HG02678 (cell line): ENCODE data around the gene MSANTD1.

Source experiments
- ATAC-seq: cut with Tn5 transposase; IDR thresholded peaks from one replicate; pipeline ENCODE4 v1.9.1; 2021; ENCODE audit warnings: mild to moderate bottlenecking, moderate library complexity; ENCODE audit not compliant: unreplicated experiment

Gene MSANTD1

DNA sequence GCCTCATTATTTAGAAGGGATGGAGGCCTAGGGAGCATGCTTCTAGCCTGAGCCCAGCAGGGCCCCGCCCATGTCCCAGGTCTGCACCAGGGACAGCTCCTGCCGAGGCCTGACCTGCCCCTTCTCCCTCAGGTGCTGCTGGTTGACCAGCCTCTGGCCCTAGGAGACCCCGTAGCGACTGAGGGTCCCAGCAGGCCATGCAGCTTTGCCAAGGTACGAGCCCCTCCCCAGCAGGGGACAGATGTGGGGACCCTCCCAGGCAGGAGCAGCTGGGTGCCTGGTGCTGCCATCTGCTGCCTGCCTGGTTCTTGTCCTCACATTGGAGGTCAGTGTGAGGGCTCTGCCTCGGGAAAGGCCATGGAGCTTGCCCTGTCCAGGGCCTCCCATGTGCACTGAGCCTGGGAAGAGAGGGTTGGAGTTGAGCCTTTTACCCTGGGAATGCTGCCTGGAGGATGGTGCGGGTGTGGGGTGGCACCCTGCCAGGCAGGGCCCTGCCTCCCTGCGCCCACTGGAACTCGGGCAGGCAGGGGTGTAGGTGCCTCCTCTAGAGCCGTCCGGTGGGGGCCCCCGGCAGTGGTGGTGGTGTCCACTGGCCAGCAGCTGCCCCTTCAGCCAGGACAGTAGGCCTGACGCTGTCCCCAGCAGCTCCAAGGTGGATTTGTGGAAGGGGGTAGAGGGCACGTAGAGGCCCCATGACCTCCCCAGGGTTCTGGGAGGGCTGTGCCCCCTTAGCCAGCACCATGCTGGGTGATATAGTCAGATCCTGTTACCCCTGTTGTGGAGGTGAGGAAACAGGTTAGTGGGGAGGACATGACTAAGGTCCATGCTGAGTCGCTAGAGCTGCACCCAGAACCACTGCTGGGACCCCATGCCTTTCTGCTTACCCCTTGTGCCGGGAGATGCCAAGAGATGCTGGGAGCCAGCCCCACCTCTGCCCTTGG is 2.2 kb upstream of the MSANTD1 start:
- no peak for ATAC-seq

DNA sequence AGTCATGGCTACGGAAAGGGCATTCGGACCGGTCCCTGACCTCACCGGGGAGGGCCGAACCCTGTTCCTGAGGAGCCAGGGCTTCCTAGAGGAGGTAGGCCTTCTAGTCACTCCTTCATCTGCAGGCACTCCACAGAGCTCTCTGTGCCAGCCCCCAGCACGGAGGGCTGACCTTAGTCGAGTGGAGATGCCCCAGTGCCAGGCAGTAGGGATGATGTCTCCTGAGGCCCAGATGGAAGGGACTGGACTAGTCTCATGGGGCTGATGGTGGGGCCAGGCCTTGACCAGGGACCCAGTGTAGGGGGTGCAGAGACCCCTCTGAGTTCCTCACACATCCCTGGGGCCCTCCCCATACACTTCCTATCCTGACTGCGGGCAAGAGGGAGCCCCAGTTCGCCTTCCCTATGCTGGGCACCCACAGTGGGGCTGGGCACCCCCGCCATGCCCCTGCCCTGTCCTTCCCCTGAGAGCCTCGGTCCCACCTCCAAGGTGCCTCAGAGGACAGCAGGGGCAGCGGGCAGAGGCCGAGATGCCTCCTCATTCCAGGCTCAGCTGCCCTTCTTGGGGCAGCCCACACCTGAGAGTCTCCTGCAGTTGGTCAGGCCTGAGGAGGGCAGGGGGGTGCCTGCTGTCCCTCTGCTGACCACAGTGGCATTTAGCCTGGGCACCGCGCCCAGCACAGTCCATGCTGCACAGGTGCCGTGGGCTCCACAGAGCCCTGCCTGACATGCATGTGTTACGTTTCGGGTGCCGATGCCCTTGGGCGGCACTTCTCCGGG is 1.4 kb upstream of the MSANTD1 start:
- no peak for ATAC-seq

DNA sequence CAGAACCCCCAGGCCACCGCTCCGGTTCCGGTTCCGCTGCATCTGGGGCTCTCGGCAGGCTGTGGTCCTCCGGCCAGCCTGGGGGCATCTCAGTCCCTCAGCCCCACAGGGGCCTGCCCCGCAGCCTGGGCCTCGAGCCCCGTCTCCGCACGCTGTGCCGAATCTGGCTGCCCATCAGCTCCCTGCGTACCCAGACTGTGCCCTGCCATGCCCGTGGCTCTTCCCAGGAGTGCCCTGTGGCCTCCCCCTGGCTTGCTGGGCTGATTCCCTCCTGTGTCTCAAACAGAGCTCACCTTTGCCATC is 830 bp upstream of the MSANTD1 start:
- no peak for ATAC-seq

DNA sequence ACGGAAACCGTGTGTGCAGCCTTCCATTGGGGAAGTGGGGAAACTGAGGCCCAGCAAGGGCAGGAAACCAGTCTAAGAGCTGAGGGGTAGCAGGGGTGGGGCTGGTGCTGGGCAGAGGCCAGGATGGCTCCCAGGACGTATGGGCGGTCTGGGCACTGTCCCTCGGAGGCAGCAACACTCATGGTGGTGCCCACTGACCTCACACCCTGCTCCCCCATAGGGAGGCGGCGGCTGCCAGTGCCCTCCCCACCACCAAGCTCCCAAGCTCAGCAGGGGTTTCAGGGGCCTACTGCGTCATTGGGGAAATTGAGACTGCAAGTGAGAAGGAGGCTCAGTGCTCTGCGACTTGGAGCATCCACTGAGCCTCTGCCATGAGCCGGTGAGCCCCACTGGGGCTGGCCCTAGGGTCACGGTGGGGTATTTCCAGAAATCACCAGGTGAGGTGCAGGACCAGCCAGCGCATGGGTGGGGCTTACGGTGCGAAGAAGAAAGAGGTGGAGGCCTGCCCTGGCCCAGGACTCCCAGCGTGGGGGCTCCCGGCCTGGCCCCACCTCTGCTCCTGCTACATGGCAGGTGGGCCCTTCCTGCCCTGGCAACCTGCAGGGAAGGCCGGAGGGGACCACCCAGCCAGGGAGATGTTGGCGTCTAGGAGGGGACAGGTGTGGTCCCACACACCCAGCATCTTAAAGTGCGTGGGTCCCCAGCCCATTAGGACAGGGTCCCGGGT is 915 bp downstream of the MSANTD1 start:
- no peak for ATAC-seq

DNA sequence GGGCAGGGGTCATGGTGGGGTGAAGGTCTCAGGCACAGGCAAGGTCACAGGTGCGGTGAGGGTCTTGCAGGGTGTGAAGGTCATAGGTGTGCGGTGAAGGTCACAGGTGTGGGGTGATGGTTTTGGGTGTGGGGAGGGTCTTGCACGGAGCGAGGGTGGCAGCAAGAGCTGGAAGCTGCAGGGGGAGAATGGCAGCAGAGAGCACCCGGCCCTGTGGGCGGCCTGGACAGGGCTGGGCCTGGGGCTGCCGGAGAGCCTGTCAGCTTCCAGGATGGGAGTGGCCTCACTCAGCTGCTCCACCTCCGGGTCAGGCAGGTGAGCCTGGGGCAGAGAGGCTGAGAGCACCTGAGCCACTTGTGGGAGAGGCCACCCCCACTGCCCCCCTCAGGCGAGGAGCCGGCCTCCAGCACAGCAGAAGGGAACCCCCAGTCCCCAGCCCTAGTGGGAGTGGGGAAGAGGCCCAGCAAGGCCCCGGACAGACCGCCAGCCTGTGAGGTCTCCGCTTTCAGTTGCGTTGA is 1.5 kb downstream of the MSANTD1 start:
- no peak for ATAC-seq

DNA sequence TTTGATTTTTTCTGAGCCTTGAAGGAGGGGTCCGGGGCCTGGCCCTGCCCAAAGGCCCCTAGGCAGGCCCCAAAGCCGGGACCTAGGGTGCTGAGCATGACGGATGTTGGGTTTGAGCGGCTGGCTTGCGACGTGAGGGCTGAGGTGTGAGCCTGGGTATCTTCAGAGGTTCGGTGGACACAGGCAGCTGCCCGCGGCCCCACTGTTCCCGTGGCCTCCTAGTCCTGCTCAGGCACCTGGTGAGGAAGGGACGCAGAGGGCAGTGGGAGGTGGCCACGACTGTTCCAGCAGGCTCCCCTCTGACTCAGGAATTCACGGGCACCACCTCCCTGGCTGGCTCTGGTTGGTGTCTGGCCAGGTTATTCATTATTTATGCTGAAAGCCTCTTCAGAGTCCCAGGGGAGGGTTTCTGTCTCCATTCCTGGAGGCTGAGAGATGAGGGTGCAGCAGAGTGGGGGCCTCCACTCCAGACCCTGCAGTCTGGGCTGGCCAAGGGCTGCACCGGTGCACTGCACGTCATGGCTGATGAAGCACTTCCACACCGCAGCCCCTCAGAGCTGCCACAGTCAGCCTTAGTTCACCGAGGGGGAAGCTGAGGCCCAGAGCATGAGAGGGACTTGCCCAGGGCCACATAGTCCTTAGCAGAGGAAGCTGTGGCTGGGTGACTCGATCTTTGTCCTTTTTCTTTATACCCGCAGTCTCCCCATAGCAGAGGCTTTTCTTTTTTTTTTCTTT is 2.2 kb downstream of the MSANTD1 start:
- ATAC-seq, result no peak

DNA sequence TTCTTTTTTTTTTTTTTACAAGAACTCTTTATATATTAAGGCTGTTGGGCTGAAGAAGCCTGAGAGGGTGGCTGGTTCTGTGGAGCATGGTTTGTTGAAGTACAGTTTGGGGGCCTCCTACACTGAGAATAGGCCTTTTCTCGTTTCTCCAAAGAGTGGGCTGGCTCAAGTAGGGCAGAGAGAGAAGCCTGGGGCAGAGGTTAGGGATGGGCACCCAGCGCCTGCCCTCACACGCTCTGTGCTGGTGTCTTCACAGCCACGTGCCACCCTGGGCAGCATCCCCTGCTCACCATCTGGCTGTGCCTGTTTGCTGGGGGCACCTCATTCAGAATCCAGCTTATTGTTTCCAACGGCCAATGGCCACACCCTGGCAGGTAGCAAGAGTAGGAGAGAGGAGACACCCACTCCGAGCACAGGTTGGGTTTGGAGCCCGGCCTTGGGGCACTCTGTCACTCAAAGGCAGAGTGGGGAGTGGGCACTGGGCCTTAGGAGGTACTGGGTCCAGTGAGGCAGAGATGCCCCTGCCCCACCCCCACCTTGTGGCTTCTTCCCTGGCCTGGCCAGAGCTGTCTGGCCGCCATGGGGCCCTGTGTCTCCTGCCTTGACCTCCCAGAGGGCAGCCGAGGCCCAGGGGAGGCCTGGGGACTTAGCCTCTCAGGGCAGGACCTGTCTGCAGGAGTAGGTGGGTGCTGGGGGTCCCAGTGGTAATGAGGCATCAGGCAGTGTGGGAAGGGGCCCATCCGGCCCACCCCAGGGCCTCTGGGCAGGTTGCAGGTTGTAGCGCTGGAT is 2.9 kb downstream of the MSANTD1 start:
- ATAC-seq, result no peak

DNA sequence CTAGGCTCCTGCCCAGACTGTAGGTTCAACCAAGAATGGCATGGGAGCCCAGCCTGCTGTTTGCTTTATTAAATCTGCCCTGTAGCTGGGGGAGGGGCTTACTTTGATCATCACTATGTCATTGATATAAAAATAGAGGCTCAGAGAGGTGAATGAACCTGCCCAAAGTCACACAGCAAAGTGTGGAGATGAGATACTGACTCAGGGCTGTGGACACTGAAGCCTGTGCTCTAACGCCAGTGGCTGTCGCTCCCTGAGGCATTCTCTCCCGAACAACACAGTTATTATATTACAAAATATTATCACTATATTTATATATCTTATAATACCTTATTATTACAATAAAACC is 3.5 kb downstream of the MSANTD1 start:
- no peak for ATAC-seq

DNA sequence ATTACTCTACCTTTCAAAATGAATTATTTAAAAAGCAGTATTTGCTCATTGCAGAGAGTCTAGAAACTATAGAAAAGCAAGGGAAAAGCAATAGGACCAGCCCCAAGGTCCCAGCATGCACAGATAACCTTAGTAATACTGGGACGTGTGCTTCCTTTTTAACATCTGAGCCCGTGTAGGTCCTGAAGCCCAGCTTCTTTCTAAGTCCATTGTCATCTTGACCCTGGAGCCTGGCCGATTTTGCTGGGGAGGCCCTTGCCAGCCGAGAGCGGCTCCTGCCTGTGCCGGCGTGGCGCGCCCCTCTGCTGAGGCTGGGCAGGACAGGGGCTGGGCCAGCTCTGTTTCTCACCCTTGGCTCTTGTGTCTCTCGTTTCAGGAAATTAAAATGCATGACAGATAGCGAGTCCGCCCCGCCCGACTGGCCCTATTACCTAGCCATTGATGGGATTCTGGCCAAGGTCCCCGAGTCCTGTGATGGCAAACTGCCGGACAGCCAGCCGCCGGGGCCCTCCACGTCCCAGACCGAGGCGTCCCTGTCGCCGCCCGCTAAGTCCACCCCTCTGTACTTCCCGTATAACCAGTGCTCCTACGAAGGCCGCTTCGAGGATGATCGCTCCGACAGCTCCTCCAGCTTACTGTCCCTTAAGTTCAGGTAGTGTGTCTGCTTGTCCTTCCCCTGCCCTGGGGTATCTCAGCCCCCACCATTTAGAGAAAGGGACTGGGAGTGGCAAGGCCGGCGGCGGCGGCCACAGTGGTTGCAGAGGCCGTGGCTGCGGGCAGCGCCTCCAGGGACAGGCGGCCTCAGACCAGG is 4.1 kb downstream of the MSANTD1 start:
- no peak for ATAC-seq

DNA sequence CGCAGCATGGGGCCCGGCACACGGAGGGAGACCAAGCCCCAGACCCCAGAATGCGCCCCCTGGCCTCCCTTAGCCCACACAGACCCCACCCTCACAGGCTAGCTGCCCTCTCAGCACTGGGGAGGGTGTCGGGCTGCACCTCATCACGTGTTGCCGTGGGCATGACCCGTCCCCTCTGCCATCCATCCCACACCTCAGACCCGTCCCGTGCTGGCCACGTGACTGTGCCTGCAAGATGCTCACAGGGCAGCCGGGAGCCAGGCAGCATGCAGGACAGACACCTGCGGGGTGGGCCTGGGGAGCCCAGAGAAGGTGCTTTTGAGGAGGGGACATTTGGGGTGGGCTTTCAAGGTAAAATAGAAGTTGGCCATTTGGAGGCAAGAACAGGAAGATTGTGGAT is 4.8 kb downstream of the MSANTD1 start:
- no peak for ATAC-seq

DNA sequence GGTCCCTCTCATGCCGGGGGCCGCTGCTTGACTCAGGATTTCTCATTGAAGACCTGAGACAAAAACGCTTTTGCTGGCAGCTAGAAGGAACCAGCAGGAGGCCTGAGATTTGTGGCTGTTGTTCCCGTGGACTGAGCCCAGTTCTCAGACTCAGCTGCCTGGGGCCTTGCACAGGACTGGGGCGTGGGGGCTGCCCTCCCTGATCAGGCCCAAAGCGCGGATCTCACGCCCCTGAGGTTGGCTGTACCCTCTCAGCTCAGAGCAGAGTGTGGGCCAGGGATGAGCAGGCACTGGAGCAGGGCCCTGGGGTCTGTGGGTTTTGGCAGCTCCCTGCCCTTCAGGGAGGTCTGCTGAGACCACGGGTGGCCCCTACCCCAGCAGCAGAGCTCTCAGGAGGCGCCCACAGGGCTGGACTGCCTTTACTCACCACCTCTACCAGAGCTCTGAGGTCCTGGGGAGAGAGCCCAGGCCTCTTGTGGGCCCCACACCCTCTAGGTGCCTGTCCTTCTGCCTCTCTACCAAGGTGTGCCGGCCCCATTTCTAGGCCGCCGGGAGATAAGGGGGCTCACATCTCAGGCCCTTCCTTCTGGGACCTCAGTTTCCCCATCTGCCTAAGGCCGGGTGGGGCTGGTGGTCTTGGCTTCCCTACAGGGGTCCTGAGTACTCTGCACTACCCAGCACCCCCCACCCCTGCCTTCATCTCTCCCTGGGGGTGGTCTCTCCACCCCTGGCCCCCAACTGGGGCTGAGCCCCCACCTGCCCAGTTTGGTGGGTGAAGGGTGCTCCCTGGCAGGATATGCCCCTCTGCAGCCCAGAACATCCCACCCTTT is 5.6 kb downstream of the MSANTD1 start:
- no peak for ATAC-seq

DNA sequence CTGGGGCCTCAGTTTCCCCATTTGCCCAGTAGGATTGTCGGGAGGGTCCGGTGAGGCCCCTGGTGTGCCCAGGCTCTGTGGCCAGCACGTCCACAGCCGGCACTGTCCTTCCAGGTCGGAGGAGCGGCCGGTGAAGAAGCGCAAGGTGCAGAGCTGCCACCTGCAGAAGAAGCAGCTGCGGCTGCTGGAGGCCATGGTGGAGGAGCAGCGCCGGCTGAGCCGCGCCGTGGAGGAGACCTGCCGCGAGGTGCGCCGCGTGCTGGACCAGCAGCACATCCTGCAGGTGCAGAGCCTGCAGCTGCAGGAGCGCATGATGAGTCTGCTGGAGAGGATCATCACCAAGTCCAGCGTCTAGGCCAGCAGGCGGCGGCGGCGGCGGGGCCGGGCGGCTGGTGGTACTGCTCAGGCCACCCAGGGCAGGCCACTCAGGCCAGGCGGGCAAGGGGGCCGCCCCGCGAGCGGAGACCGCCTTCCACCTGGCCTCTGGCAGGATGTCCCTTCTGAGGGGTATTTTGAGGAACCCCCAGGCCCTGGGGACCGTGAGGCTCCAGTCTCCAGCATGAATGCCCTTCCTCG is 6.7 kb downstream of the MSANTD1 start:
- no peak for ATAC-seq

DNA sequence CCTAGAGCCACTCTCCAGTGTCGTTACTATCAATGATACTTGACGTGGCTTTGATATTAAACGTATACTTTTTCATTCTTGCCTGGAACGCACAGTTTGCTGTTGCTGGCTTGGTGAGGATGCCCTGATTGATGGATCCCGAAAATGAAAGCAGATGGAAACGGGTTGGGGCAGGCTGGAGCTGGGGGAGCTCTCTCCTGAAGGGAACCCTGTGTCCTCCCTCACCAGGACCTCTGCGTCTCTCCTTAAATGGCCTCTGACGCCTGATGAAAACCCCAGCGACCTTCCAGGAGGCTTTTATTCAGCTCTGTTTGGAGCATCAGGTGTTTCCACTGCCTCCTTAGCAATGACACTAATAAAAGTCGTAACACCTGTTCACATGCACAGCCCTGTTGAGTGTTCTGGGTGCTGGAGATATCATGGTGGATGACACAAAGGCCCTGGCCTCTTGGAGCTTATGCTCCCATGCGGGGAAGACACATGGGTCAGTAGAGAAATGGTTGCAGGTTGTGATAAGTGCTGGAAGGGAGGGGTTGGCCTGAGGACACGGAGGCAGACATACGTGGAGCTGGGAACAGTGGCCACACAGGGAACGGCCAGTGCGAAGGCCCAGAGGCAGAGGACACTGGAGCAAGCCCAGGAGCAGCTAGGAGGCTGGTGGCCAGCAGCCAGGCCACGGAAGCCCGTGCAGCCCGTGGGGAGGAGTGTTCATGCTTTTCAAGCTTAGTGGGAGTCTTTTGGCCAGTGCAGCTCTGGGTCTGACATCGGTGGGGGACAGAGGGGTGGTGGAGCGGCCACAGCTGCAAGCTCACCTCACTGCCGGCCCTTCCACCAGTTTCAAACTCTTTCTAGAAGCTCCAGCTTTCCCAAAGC is 7.5 kb downstream of the MSANTD1 start:
- no peak for ATAC-seq

DNA sequence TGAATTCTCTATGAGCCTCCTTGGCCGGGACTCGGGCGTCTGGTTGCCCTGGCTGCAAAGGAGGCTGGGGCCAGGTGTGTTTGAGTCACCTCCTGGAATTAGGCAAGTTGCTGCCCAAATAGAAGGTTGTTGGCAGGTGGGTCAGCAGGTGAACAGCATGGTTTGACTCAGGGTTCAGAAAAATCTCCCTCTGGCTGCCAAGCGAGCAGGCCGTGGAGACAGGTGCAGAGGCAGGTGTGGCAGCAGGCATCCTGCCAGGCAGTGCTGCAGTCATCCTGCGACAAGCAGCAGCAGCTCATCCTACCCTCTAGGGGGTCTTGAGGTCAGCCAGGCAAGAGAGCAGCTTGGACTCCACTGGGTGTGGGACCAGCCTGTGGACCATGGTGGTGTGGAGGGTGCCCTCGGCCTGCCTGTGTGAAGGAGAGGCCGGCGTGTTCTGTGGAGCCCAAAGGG is 8.2 kb downstream of the MSANTD1 start:
- ATAC-seq, result no peak

DNA sequence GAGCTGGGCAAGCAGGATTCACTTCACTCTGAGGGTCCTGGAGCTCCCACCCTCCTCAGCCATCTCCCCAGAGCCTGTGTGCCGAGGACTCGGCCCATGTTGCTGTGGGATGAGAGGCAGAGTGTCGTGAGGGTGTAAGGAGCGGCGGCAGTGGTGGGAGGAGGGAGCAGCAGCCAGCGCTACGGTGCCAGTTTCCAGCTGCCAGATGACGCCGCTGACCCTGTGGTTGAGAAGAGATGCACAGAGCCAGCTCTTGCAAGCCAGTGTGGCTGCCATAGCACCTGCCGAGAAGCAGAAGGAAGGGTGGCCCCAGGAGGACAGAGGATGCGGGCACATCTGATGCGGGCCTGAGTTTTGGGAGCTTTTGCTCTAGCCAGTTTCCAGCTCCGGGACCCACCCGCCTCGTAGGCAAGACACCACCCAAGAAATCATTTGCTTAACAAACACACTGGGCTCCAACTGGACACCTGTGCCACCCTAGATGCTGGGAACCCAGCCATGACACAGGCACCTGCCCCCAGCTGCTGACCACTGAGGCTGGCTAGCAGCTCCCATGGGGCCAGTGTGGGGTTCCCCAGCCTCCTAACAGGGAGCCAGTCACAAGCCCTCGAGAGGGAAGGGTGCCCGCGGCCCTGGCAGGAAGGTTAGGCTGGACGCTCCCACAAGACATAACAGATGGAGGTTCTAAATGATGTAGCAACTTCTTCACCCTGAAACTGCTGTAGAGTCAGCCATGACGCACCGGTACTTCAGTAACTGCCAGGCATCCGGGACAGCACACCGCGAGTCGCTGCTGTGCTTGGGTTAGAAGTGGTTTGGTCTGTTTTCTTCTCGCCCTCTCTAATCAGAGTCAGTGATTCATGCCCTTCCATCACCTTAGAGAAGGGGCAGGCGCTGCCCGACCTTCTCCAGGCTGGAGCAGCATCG is 8.9 kb downstream of the MSANTD1 start:
- ATAC-seq, result peak; percentile 43
